GM04504 (cell line): ENCODE results near the gene SCN3A.

Experiments used
- DNase-seq: peaks from one replicate; pipeline ENCODE4 v3.0.0-alpha.2; 2012; ENCODE audit warnings: low read depth

SCN3A gene

GRCh38 chr2:165056564-165056963 lies 147.3 kb downstream of the SCN3A start:
- DNase-seq = no peak

GRCh38 chr2:165055082-165055851 lies 148.6 kb downstream of the SCN3A start:
- DNase-seq = no peak

GRCh38 chr2:165054652-165055051 lies 149.2 kb downstream of the SCN3A start:
- no peak for DNase-seq

- no peak for DNase-seq
These were observed 159.1 kb downstream of the SCN3A start for GRCh38 chr2:165044505-165045303.
